Bronchial epithelial cell (primary cell): ENCODE results near the gene AKT1S1. TPM values are rescaled to one million over a fixed set of nuclear protein-coding genes. Genes with fewer than 3 reads are reported as not detected.

ENCODE experiments used
- DNase-seq: peaks from one replicate; pipeline ENCODE4 v3.0.0-alpha.2; 2010; ENCODE audit warnings: low read depth
- FAIRE-seq: peaks from 2 replicates; lab custom pipeline; 2011; peaks lifted over from hg19 to GRCh38; lab: Jason Lieb, UNC
- H3K27me3 ChIP-seq: 2 replicates; pipeline ENCODE4 v1.5.1; 2011; ENCODE audit warnings: low read length; ENCODE audit not compliant: control insufficient read depth, insufficient read depth
- H3K36me3 ChIP-seq: 2 replicates; pipeline ENCODE4 v1.5.1; 2011; ENCODE audit warnings: low read length; ENCODE audit not compliant: control insufficient read depth, insufficient read depth
- H3K4me3 ChIP-seq: 2 replicates; pipeline ENCODE4 v1.5.1; 2011; ENCODE audit warnings: mild to moderate bottlenecking, low read depth, low read length, control low read depth
- total RNA-seq: library from RNA; depleted of rRNA; stranded (reverse); fragments of >200 nt; gene quantifications from 2 replicates; pipeline ENCODE4 v1.2.1, GENCODE V29; 2014
- TF ChIP-seq, protein P1 (sequence below): IDR thresholded peaks from 2 replicates; pipeline ENCODE4 v1.5.1; 2011; ENCODE audit warnings: mild to moderate bottlenecking, moderate library complexity, low read length, control low read depth, inconsistent platforms; ENCODE audit not compliant: insufficient read depth, severe bottlenecking

AKT1S1 gene
- total RNA-seq, 1 donor from 2014 or later, result 3.7 TPM

DNA sequence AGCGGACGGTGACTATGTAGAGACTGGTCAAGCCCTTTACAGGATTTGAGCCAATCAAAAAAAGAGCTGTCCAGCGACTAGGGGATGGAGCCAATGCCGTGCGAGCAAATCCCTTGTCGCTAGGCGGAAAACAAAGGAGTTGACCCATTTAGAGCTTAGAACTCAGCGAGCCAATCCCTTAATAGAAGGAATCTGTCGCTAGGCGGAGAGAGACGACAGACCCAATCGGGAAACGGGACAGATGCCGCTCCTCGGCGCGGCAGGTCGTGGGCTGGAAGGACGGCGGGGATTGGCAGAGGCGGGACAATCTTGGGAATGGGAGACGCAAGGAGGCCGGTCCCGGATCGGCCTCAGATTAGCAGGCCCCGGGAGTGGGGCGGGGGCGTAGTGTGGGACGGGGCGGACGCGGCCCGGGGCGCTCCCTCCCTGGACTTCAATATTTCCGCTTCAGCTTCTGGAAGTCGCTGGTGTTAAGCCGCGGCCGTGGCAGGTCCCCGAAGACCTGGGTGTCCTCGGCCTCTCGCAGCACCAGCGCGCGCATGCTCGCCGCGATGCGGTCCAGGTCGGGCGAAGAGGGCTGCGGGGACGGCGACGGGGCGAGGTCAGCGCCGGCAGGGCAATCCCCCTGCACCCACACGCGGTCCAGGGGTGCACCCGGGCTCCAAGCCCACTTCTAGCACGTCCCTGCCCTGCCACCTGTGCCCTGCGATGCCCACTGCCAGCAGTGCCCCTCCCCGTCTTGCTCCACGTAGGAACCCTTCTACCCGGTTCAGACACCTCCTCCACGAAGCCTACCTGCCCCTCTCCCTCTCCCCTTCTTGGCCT, 7.5 kb downstream of the AKT1S1 start:
- H3K4me3 ChIP-seq, result peak overlapping the region; percentile 45
- no peaks in the 10 kb centered on the region for H3K27me3 ChIP-seq
- DNase-seq (peak; percentile 100), FAIRE-seq (peak; percentile 85)
- TF ChIP-seq, protein P1, sequence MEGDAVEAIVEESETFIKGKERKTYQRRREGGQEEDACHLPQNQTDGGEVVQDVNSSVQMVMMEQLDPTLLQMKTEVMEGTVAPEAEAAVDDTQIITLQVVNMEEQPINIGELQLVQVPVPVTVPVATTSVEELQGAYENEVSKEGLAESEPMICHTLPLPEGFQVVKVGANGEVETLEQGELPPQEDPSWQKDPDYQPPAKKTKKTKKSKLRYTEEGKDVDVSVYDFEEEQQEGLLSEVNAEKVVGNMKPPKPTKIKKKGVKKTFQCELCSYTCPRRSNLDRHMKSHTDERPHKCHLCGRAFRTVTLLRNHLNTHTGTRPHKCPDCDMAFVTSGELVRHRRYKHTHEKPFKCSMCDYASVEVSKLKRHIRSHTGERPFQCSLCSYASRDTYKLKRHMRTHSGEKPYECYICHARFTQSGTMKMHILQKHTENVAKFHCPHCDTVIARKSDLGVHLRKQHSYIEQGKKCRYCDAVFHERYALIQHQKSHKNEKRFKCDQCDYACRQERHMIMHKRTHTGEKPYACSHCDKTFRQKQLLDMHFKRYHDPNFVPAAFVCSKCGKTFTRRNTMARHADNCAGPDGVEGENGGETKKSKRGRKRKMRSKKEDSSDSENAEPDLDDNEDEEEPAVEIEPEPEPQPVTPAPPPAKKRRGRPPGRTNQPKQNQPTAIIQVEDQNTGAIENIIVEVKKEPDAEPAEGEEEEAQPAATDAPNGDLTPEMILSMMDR, result no peak
- peaks cover 14% of the 10 kb centered on the region for H3K36me3 ChIP-seq

DNA sequence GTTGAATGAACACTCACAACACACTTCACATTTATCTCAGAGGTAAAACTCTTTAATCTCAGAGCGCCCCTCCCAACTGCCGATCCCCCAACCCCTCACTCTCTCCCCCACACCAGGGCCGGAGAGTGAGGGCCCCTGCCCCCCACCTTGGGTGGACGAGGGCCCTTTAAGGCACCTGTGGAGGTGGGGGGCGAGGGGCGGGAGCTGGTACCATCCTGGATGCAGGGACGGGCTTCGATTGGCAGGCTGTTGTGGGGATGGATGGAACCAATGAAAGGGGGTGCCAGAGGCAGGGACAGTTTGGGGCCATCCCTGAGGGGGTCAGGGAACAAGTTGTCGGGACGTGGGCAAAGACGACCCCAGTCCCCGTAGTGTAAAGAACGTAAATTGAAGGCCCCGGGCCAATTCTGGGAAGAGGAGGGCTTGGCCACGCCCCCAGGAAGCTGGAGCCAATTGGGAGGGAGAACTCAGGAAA, 8.1 kb downstream of the AKT1S1 start:
- FAIRE-seq (no peak), DNase-seq (no peak)
- Histone ChIP-seq H3K36me3 (peaks cover 17% of the 10 kb centered on the region), H3K4me3 (peak overlapping the region; percentile 39), H3K27me3 (no peaks in the 10 kb centered on the region)
- TF ChIP-seq, protein P1, result no peak

DNA sequence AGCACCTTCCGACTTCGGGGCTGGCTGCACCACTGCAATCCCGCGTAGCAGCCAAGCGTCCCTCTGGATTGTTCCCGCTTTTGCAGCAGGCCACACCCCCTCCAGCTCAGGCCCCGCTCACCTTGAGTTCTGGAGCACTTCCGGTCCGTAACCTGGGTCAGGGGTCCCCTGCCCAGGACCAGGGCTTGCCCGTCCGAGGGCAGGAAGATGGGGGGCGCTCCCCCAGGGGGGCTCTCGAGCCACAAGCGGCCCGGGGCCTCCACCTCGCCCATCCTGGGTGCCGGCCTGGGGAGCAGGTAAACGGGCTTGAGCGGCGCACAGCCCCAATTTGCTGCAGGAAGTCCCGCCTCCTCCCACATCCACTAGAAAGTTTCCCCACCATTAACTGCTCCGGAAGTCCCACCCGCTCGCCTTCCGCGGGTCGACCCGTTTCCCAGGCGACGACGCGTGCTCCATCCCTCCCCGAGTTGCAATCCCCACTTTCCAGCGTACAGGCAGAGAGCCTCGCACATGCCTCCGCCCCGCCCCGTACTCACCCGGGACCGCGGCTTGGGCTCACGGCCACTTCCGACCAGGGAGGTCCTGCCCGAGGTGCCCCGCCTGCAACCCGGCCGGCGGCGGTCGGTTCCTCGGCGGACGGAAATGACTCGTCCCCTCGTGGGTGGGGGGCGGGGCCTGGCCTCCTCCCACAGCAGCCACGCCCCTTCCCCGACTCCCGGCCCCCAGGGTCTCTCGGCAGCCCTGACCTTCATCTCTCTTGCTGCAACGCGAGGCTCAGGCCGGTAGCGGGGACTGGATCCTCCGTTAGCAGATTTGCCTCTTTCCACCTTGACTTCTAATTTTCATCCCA, 10.0 kb downstream of the AKT1S1 start, which contains the start of gene PNKP:
TSS of gene PNKP (minus strand) at position 644 of the 850 bp plus-strand sequence. CDS start at position 272, 372 bp downstream.
- DNase-seq (peak; percentile 83), FAIRE-seq (no peak)
- TF ChIP-seq, protein P1, result no peak
- H3K36me3 ChIP-seq, result peaks cover 23% of the 10 kb centered on the region
- H3K27me3 ChIP-seq, result no peaks in the 10 kb centered on the region
- H3K4me3 ChIP-seq, result peak within 1 kb of the TSS; percentile 87

DNA sequence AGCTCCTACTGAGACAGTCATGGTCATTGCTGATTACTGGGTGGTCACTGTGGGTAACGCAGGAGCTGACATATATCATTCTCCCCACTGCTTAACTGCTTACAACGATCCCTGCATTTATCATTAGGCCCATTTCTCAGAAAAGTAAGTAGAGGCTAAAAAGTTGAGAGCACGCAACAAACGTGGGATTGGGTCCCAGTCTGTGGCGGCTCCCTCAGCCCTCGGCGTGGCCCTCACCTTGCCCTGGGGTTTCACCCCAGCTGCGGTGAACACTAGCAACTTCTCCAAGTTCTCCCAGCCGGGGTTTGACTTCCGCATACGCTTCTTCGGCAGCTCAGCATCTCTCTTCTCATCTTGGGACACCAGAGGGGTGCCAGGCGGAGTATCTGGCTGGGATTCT, 12.3 kb downstream of the AKT1S1 start:
- FAIRE-seq, result no peak
- H3K36me3 ChIP-seq, result peaks cover 21% of the 10 kb centered on the region

DNA sequence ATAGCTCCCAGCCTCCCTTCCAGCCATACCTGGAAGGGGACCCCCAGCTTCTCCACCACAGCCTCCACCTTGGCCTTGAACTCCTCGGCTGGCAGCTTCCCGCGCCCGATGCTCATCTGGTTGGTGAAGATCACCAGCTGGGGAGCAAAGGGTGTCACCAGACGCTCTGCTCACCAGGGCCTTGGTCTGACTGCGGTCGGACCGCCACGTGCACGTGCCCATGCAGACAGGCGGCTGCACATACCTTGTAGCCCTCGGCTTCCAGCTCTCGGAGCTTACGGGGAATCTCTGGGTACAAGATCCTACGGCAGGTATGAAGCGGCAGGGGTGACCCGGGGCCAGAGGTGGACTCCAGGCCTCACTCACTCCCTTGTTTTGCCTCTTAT, 13.2 kb downstream of the AKT1S1 start:
- DNase-seq (no peak), FAIRE-seq (no peak)
- Histone ChIP-seq H3K27me3 (no peaks in the 10 kb centered on the region), H3K36me3 (peaks cover 22% of the 10 kb centered on the region), H3K4me3 (no peak overlapping the region)
- TF ChIP-seq, protein P1, result no peak

More for the DNA sequence above, 12.3 kb downstream of the AKT1S1 start:
- TF ChIP-seq, protein P1, result no peak
- no peak for DNase-seq
- Histone ChIP-seq H3K4me3 (no peak overlapping the region), H3K27me3 (no peaks in the 10 kb centered on the region)
